T-helper 1 cell (primary cell): Measurements from ENCODE around the gene MYBPH.

ENCODE experiments used
- DNase-seq, 5 donors: peaks; one replicate each; pipeline ENCODE4 v3.0.0-alpha.2; 2012 to 2020

MYBPH gene

DNA sequence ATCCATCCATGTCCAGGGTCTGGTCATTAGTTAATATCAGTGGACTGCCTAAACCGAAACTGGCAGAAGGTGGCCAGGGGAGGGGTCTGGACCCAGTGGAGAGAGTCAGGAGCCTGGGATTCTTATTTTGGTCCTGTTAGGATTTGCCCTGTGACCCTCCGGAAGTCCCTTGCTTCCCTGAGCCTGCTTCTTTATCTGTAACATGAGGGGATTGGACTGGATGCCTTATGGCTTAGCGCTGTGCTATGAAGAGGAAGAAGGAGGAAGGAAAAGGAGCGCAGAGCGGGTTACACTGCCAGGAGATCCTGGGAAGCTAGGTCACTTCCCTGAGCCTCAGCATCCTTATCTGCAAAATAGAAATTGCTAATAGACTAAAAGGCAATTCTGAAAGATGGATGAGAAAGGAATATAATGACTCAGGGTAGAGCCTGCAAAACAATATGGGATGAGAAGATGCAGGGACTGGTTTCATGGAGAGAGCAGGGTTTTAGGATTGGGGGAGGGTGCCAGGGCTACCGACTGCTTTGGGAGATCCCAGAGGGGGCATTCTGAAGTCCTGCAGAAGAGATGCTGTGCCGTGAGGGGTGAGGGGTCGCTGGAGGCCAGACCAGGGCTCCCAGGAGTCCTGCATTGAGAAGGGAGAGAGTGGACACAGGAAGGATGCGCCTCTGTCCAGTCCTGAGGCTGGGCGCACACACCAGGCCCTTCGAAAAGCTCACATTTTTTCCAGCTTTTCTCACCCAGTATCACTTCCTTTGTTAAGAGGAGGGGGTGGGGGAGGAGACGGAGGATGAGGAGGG lies 48.6 kb downstream of the MYBPH start:
- no peak for DNase-seq

DNA sequence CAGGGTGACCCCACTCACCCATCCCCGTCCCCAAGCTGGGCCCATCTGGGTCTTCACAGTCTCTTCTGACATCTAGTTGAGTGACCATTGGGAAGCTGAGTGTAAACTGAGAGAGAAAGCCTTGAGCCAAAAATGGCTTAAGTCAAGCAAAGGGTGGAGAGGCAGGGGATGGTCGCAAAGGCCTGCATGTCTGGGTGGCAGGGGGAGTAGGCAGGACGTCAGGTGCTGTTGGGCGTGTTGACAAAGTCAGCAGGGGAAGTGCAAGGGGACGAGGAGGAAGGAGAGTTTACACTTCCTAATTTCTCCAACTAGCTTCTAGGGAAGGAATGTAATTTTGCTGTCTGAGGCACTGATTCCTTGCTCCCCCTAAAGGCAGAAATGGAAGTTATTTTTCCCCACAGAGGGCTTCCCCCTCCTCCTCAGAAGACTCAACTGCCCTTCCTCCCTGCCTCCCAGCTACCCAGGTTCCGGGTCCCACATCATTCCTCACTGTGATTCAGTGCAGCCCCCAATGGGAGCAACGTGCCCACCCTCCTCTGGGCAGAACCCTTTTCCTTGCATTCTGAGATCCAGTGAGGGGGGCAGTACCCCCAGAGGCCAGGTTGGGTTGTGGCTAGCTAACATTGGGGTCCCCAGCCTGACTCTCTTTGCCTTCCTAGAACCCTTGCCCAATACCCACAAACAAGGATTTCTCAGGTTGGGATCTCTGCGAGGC lies 49.3 kb downstream of the MYBPH start:
- no peak for DNase-seq

DNA sequence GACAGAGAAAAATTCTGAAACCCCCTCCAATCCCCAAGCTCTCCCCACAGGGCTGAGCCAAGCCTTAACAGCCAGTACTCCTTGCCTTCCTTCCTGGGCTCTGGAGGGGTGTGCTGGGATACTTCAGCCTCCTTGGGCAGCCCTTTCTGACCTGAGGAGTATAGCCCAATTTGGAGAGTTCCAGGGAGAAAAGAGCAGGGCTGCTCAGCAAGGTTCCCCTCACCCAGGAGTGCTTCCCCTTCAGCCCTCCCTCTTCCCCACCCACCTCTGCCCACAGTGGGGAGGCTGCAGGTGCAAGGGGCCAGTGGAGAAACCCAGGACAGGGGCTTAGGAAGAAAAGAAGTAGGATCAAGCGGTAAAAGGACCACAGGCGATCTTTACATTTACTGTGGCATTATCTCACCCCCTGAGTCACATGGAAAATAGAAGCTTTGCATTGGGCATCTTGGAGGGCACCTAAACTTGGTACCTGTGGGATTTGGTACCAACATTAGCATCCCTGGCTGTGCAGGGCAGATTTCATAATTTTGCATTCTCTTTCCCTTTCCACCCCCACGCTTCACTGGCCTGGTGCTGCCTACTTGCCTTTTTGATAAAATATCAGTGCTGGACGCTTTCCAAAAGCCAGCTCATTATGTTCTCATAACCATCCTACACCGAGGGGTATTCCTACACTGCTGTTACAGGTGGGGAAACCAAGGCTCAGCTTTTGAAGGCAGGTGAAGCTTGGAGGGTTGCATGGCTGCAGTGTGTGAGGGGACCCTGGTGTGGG lies 50.9 kb downstream of the MYBPH start:
- no peak for DNase-seq

DNA sequence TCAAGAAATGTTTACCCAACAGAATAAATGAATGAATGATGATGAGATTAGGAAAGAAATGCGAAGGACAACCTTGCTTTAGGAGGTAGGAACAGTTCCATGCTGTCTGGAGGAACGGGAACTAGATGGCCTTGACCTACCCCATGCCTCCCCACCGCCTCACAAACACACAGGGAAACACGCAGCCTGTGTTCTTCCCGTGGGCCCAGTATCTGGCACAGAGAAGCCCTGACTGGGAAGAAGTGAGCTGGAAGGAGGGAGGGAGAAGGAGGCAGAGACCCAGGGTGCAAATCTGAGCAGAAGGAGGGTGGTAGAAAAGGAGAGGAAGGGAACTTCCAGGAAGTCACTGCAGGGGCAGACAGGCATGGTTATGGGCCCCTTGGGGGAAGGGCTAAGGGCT lies 51.6 kb downstream of the MYBPH start:
- no peak for DNase-seq

- DNase-seq = no peak
These were observed 53.5 kb downstream of the MYBPH start for GRCh38 chr1:203122159-203122558.

DNA sequence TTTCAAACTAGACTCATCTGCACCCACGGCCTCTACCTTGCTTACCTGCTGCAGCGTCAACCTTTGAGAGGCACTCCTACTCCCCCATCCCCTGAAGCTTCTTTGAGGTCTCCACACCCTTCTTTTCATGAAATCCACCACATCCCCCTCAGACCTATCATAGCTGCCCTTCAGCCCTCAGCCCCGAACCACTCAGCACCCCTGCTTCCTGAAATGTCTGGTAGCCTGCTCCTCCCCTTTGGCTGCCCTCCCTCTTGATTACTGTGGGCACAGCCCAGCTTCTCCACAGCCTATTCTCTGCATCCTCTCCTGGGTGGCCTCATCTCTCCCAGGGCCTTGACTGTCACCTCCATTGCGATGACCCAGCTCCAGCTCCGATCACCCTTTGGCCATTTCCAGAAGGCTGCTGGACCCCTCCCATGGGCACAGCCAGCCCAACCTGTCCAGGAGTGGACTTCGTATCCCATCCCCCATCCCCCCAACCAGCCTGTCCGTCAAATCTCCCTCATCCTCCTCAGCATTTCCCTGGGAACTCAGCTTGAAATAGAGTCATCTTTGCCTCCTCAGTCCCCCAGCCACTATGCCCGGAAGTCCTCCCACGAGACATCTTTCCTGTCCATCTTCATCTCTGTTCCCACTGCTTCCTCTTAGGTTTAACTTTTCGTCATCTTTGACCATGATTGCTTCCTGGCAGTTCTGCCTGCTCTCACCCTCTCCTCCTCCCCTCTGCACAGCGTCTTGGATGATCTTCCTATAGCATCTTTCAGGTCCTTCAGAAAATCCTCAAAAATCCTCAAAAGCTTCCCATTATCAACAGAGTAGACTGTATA lies 54.2 kb downstream of the MYBPH start:
- no peak for DNase-seq

DNA sequence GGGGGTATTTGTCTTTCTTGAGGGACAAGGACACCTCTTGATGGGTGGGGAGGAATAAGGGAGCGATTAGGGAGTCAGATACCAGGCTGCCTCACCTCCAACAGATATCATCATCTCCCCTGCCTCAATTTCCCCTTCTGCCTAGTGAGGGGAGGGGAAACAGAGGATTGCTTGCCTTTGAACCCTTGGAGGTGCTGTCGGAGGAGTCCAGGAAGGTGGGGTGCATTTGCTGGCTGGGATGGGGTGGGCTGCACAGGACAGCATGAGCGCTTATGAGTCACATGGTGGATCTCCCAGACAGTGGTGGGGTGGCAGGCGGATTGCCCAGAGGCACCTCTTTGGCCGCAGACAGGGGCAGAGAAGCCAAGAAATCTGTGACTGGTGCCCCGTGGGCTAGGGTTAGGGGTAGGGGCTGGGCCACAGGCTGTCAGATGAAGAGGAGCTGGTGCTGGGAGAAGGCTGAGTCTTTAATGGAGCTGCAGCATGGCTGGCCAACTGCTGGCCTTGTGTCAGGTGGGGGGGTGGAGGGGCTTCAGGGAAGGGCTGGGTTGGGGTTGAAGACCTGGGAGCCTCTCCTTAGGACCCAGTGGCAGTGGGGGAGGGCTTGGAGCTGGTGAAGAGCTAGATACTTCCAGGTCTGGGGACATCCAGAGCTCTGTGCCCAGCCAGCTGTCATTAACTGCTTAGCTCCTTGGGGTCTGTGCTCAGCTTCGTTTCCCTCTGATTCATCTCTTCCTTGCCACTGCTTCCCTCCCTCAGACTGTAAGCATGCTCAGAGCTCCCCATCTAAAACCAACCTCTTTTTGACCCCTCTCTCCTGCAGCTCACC lies 55.1 kb downstream of the MYBPH start:
- DNase-seq = no peak
